HG03097 (cell line): ENCODE data around the gene INHA.

Source experiments
- ATAC-seq: cut with Tn5 transposase; IDR thresholded peaks from one replicate; pipeline ENCODE4 v1.9.1; 2021; ENCODE audit not compliant: unreplicated experiment, low FRiP score

INHA gene

DNA sequence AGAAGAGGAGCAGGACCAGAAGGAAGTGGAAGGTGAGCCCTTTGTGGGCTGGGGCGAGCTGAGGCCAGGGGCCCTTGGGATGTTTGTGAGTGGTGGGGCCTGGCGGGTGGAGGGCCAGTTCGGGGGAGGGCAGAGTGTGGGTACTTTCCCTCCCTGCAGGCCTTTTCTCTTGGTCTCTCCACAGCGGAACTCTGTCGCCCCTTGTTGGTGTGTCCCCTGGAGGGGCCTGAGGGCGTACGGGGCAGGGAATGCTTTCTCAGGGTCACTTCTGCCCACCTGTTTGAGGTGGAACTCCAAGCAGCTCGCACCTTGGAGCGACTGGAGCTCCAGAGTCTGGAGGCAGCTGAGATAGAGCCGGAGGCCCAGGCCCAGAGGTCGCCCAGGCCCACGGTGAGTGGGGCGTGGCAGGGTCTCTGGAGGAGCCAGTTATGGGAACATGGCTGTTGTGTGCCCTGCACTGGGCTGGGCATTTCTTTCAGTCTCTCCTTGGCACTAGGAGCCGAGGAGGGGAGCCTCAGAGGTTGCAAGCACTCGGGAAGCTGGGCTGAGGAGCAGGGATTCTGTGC, 36.4 kb downstream of the INHA start:
- ATAC-seq: no peak

DNA sequence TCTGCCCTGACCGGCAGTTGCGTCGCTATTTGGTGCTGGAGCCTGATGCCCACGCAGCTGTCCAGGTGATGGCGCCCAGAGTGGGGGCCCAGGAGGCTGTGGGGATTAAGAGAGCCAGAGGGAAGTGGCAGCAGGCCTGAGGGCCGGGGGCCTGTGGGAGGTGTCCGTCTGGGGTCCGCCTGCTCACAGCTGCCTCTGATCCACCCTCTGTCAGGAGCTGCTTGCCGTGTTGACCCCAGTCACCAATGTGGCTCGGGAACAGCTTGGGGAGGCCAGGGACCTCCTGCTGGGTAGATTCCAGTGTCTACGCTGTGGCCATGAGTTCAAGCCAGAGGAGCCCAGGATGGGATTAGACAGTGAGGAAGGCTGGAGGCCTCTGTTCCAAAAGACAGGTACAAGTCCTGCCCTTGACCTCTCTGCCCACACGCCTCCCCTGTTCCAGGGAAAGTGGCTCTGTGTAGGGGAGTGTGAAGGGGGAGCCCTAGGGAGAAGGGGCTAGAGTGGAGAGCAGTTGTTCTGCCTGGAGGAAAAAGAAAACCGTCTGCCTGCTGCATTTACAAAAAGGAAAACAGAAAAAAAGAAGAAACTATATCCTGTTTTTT, 37.1 kb downstream of the INHA start:
- no peak for ATAC-seq

DNA sequence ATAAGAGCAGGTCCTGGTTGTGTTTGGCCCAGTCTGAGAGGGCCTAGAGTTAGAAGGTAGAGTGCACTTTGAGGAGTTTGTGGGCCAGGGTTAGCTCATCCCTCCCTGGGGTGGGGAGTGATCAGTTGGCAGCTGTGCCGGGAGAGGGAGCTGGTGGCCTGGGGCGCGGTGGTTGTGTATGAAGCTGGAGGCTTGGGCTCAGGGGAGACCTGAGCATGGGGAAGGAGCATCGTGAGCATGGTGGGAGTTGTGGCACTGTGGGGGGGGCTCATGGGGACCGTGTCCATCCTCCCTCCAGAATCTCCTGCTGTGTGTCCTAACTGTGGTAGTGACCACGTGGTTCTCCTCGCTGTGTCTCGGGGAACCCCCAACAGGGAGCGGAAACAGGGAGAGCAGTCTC, 39.2 kb downstream of the INHA start:
- ATAC-seq: no peak

DNA sequence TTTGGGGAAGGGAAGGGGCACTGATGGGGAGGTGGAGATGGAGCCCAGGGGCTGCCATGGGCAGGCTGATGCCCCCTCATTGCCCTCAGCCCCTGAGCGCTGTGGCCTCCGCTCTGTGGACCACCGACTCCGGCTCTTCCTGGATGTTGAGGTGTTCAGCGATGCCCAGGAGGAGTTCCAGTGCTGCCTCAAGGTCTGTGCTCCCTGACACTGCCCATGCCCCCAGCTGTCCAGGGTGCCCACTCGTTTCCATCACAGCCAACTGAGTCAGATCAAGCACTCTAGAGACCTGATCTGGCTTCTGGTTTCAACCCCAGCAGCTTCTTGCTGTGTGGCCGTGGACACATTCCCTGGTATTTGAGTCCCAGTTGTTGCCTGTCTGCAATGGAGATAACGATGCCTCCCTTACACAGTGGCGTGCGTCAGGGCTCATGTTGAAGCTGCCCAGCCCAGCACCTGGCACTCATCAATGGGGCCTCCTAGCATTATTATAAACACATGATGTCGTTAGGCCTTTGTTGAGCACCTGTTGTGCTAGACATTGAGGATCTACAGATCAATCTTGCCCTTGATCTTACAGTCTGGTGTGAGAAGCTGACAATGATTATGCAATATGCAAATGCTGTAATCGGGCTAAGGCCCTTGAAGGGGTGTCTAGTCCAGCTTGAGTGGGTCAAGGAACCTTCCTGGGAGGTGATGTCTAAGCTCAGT, 39.9 kb downstream of the INHA start:
- ATAC-seq: no peak

DNA sequence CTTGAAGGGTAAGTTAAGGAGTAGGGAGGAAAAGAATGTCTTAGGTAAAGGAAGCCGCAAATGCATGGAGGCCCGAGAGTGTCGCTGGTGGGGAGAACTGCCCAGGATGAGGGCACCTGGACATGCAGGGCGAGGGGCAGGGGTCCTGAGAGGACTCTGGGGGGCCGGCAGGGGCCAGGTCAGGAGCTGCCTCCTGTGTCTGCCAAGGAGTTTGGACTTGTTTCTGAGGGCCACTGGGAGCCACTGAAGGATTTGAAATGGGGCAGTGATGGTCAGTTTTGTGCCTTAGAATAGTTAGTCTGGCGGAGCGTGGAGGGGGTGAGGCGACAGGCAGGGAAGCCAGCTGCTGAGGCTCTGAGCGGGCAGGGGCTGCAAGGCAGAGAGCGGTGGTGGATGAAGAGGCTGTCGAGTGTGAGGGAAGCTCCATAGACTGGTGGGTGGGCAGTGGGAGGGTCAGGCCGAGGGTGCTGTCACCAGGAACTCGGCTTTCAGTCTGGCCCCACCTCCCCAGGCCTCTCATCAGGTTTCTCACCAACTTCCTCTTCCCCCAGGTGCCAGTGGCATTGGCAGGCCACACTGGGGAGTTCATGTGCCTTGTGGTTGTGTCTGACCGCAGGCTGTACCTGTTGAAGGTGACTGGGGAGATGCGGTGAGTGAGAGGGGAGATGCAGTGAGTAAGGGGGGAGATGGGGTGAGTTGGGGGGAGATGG, 40.6 kb downstream of the INHA start:
- no peak for ATAC-seq

DNA sequence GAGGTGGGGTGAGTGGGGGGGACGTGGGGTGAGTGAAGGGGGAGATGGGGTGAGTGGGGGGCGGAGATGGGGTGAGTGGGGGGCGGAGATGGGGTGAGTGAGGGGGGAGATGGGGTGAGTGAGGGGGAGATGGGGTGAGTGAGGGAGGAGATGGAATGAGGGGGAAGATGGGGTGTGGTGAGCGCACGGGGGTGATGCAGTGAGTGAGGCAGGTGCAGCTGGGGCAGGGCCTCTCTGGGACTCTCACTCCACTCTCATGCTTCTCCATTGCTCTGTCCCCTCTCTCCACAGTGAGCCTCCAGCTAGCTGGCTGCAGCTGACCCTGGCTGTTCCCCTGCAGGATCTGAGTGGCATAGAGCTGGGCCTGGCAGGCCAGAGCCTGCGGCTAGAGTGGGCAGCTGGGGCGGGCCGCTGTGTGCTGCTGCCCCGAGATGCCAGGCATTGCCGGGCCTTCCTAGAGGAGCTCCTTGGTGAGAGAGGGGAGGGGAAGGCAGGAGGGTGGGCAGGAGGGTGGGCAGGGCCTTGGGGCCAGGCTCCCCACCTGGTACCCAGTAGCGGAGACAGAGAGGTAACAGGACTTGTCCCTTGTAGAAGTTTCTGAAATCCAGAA, 41.5 kb downstream of the INHA start:
- ATAC-seq: no peak

DNA sequence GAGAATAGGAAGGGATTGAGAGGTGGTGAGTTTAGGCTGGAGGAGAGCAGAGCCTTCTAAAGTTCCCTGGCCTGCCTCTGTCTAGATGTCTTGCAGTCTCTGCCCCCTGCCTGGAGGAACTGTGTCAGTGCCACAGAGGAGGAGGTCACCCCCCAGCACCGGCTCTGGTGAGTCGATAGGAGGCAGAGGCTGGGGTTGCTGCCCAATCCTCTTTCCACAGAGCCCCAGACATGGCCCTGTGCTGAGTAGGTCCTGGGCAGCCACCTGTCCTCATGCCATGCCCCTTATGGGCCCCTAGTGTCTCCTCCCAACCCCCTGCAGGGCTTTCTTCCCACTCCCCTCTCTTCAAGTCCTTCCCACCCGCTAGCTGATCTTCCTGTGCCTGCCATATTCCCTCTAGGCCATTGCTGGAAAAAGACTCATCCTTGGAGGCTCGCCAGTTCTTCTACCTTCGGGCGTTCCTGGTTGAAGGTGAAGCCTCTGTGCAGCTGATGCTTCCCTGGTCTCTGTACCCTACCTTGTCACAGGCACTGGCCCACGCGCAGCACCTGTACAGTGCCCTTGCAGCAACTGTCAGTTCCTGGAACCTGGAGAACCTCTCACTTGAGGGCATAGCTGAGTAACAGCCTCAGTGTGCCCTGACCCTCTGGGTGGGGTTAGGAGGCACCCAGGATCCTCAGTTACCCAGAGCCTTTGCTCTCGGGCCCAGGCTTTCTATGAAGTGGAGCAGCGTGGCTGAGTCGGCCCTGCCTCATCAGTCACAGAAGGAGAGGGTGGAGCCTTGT, 42.2 kb downstream of the INHA start:
- ATAC-seq: no peak

DNA sequence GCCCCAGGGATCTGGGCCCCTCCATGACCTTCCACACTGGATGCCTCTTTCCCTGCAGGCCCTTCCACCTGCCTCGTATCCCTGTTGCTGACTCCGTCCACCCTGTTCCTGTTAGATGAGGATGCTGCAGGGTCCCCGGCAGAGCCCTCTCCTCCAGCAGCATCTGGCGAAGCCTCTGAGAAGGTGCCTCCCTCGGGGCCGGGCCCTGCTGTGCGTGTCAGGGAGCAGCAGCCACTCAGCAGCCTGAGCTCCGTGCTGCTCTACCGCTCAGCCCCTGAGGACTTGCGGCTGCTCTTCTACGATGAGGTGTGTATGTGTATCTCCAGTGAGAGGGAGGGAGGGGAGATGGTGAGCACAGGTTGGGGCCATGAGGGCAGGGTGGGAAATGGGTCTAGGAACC, 42.9 kb downstream of the INHA start:
- no peak for ATAC-seq

DNA sequence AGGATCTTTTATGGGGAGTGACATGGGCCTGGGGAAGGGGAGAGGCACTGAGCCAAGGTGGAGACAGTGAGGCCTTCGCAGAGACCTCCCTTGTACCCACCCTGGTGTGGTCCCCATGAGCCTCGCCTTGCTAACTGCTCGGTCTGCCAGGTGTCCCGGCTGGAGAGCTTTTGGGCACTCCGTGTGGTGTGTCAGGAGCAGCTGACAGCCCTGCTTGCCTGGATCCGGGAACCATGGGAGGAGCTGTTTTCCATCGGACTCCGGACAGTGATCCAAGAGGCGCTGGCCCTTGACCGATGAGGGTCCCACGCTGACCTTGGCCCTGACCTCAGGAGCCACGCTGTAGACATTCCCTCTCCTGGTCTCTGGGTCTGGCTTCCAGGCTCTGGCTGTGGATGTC, 43.8 kb downstream of the INHA start:
- no peak for ATAC-seq

DNA sequence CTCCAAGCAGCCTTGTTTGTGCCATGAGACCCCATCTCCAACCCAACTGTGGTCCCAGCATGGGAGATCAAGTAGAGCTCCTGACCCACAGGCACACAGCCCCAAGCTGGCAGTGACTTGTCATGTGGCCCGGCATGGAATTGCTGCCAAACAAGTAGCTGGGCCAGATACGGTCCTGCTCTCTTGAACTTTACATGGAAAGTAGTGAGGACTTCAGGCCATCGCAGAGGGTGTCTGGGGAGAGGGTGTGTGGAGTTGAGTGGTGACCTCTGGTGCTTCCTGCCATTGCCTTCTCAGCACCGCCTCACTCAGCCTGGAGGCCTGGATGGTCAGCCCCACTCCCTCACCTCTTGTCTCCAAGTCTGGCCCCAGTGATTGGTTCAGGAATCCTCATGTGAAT, 44.4 kb downstream of the INHA start:
- no peak for ATAC-seq

DNA sequence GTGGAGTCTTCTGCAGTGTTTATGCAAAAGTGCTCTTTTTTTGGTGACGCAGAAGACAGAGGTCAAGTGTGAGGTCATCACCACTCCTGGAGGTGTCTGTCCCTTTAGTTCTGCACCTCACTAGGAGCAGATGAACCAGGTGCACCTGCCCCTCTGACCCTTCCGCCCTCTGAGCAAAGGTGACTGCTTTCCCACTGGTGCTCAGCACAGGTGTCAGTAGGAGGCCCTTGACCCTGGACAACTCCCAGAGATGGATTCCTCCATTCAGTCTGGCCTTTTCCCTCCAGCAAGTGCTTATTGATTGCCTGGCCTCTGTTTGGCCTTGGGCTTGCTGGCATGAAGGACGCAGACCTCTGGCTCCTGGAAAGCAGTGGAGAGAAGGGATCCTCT, 46.6 kb downstream of the INHA start:
- no peak for ATAC-seq

DNA sequence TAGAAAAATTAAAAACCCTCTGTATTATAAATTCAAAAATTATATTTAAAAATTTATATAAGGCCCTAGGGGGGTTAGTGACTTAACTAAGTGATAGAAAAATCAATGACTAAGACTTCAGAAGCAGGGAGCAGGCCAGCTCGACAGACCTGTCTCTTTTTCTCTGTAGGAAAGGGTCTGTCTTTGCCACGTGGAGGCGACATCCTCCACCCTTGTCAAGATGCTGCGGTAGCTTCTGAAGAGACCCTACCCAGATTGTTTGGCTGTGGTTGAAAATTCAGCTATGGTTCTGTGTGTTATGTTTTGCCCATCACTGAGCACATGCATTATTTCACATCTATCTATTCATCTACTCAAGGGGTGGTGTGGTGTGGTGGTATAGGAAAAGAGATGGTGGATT, 47.1 kb downstream of the INHA start:
- no peak for ATAC-seq

DNA sequence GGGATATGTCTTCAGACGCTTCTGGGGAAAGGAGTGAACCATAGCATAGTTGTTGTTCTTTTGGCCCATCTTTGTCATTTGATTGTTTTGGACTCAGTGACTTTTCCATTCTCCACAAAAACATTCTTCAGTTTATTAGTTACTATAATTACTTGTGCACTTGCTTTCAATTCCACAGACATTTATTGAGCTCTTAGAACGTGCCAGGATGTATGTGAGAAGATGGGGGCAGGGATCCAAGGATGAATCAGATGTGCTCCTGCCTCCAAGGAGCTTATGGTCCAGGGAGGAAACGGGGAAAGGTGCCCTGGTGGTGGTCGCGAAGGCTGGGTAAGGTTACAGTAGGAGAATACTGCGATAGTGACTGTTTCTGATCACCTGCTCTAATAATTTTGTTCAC, 48.4 kb downstream of the INHA start:
- no peak for ATAC-seq

DNA sequence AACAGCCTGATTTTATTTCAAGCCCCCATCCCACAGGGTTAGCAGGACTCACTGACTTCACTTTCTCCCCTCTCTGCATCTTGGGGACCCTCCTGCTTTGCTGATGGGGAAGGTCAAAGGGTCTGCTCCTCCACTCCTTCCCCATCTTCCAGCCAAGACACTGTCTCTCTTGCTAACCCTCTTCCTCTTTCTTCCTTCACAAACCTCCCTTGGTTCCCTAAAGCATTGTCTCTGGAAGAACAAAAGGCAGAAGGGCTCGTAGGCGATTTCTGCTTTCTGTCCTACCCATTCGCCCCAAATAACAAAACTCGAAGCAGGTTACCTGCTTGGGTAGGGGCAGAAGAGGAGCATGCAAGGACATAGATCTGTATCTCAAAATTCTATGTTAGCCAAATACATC, 49.8 kb downstream of the INHA start:
- no peak for ATAC-seq

DNA sequence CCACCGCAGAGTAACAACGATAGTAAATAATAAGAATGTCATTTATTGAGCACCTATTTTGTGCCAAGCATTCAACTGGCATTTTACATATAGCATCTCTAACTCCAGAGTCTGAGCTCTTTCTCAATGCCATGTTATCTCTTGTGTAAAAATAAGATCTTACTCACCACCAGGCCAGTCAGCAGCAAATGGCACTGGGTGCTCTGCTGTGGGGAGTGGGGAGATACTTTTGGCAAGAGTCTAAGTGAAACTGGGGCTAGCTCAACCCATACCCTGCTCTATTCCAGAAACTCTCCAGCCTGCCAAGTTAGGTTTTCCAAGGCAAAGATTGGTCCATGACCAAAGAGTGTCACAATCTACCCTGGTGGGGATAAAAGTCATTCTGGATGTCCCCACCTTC, 50.4 kb downstream of the INHA start:
- no peak for ATAC-seq

DNA sequence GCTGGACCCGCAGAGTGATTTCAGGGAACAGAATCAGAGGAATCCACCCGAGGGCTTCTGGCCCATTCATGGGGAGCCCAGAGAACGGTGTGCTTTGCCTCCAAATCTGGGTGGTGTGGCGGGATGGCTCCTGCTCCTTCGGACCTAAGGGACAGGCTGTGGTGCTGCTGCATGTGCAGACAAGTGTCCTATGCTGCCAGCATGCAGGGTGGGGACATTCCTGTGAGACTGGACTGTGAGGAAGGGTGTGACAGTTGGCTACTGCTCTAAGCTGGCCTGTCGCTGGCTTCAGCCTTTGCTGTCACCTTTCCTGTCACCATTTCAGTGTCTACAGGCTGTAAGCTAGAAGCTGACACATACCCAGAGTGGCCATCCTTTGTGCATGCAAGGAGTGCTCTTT, 52.5 kb downstream of the INHA start:
- no peak for ATAC-seq

DNA sequence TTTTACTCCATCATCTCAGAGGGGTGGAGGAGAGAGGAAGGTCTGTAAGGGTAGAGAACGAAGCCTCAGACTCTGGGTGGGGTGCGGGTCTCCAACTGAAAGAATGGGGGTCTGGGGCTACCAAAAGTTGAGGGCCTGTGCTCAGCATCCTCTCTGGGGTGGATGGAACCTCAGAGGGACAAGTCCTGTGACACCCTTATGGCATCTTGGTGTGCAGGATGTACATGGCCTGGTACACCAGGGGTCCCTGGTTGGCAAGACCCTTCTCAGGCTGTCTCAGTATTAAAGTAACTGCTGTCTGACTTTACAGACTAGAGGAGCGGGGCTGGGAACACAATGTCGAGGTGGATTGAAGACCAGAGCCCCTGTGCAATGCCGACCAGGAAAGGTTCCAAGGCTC, 53.1 kb downstream of the INHA start:
- ATAC-seq: no peak
